ENCODE results near the gene LIF.

LIF gene

DNA sequence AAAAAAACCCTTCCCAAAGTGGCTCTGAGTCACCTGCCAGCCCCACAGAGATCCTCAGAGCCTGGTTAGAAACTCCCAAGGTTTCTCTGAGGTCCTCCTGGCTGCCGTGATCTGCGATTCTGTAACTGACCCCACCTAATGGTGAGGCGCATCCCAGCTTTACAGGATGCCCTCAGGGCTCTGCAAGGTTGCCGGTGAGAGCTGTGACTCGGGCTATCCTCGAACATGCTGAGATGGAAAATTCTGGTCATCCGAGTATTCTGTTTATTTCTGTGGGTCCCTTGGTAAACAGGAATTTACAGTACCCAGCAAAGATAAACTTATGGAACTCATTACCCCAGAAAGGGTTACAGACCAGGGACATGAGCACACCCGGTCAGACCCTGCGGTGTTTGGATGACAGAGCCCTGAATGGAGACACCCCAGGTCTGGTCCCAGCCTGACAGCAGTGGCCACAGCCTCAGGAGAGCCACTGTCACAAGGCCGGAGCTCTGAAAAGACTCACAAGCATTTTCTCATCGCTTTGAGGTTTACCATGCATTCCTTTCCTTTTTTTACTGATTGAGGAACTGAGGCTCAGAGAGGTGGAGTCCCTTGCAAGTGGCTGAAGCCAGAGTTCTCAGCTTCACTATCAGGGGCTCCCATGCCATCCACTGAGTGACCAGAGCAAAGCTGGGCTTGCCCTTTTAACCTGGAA lies 22.2 kb downstream of the LIF start:
- Histone ChIP-seq H2BK15ac (ENCODE audit: low read length) (no peak overlapping the region), H2BK12ac (ENCODE audit: low read length) (no peak overlapping the region), H3K27ac (replicated peaks; ENCODE audit: low read length) (no peak overlapping the region)

GRCh38 chr22:30223303-30223702 lies 23.3 kb downstream of the LIF start:
- peak overlapping the region; percentile 58 for H3K18ac ChIP-seq (ENCODE audit: low read length)
- H3K79me1 ChIP-seq (ENCODE audit: low read depth, low read length) = no peaks in the 10 kb centered on the region
- H2BK15ac ChIP-seq (ENCODE audit: low read length) = no peak overlapping the region
- H3K4me2 ChIP-seq (ENCODE audit: insufficient read depth, low read length, poor library complexity, severe bottlenecking) = no peak overlapping the region
- peaks cover 0 to 7% (median 0%) of the 10 kb centered on the region in 3 experiments for H3K27me3 ChIP-seq (ENCODE audit: control insufficient read depth in 3 of 3, insufficient read depth in 3 of 3, low read depth in 1 of 3, low read length in 3 of 3)
- no peak overlapping the region for H2BK12ac ChIP-seq (ENCODE audit: low read length)
- no peak overlapping the region for H3K4me3 ChIP-seq (ENCODE audit: low read length in 2 of 2)
- WGBS, 2 donors (ENCODE audit: extremely low coverage in 2 of 2, insufficient read length in 2 of 2, insufficient replicate concordance in 1 of 2) = no CpG with 5 or more reads among the region's 15 CpGs
- H2BK5ac ChIP-seq (ENCODE audit: low read length) = no peak overlapping the region
- no peak overlapping the region for H4K8ac ChIP-seq (ENCODE audit: low read depth, low read length)
- no peaks in the 10 kb centered on the region for H3K36me3 ChIP-seq (replicated peaks in 1 of 2; ENCODE audit: control insufficient read depth in 2 of 2, insufficient read depth in 2 of 2, low read length in 2 of 2)
- H3K9me3 ChIP-seq (replicated peaks in 1 of 2; ENCODE audit: control insufficient read depth in 2 of 2, insufficient read depth in 1 of 2, low read depth in 1 of 2, low read length in 2 of 2) = no peaks in the 10 kb centered on the region
- H2AFZ ChIP-seq (ENCODE audit: low read length) = peak overlapping the region; percentile 80
- H3K23ac ChIP-seq (ENCODE audit: low read depth, low read length, poor library complexity) = no peak overlapping the region
- no peak overlapping the region for H3K27ac ChIP-seq (replicated peaks; ENCODE audit: low read length)
- H3K4me1 ChIP-seq (ENCODE audit: control insufficient read depth in 2 of 2, insufficient read depth in 1 of 2, low read depth in 1 of 2, low read length in 2 of 2) = peaks cover 2 to 4% of the 10 kb centered on the region in 2 donors
- H2AK5ac ChIP-seq (ENCODE audit: low read depth, low read length) = no peak overlapping the region
- no peak overlapping the region for H3K14ac ChIP-seq (ENCODE audit: low read length)
- no peak overlapping the region for H4K91ac ChIP-seq (ENCODE audit: low read depth, low read length, poor library complexity)
- H2BK120ac ChIP-seq (ENCODE audit: low read depth, low read length) = no peak overlapping the region
- no peak overlapping the region for H3K9ac ChIP-seq (ENCODE audit: low read depth, low read length, poor library complexity)
- H3K4ac ChIP-seq (ENCODE audit: low read length) = no peak overlapping the region
- DNase-seq (ENCODE audit: low spot score) = no peak

More for the DNA sequence above, 22.2 kb downstream of the LIF start:
- H3K4me2 ChIP-seq (ENCODE audit: insufficient read depth, low read length, poor library complexity, severe bottlenecking) = no peak overlapping the region
- H3K36me3 ChIP-seq (replicated peaks in 1 of 2; ENCODE audit: control insufficient read depth in 2 of 2, insufficient read depth in 2 of 2, low read length in 2 of 2) = no peaks in the 10 kb centered on the region
- no peaks in the 10 kb centered on the region for H3K79me1 ChIP-seq (ENCODE audit: low read depth, low read length)
- H3K18ac ChIP-seq (ENCODE audit: low read length) = no peak overlapping the region
- no peak overlapping the region for H3K14ac ChIP-seq (ENCODE audit: low read length)
- H3K4me1 ChIP-seq (ENCODE audit: control insufficient read depth in 2 of 2, insufficient read depth in 1 of 2, low read depth in 1 of 2, low read length in 2 of 2) = peaks cover 7 to 13% of the 10 kb centered on the region in 2 donors
- peaks cover 0 to 7% (median 0%) of the 10 kb centered on the region in 3 experiments for H3K27me3 ChIP-seq (ENCODE audit: control insufficient read depth in 3 of 3, insufficient read depth in 3 of 3, low read depth in 1 of 3, low read length in 3 of 3)
- peak overlapping the region; percentile 23 for H2AFZ ChIP-seq (ENCODE audit: low read length)
- WGBS, 2 donors (ENCODE audit: extremely low coverage in 2 of 2, insufficient read length in 2 of 2, insufficient replicate concordance in 1 of 2) = no CpG with 5 or more reads among the region's 11 CpGs
- no peak for DNase-seq (ENCODE audit: low spot score)
- no peak overlapping the region for H4K91ac ChIP-seq (ENCODE audit: low read depth, low read length, poor library complexity)
- H3K9ac ChIP-seq (ENCODE audit: low read depth, low read length, poor library complexity) = no peak overlapping the region
- no peaks in the 10 kb centered on the region for H3K9me3 ChIP-seq (replicated peaks in 1 of 2; ENCODE audit: control insufficient read depth in 2 of 2, insufficient read depth in 1 of 2, low read depth in 1 of 2, low read length in 2 of 2)
- H3K4ac ChIP-seq (ENCODE audit: low read length) = no peak overlapping the region
- H3K4me3 ChIP-seq (ENCODE audit: low read length in 2 of 2) = no peak overlapping the region
- H3K23ac ChIP-seq (ENCODE audit: low read depth, low read length, poor library complexity) = no peak overlapping the region
- no peak overlapping the region for H2BK5ac ChIP-seq (ENCODE audit: low read length)
- H2AK5ac ChIP-seq (ENCODE audit: low read depth, low read length) = no peak overlapping the region
- H2BK120ac ChIP-seq (ENCODE audit: low read depth, low read length) = no peak overlapping the region
- H4K8ac ChIP-seq (ENCODE audit: low read depth, low read length) = no peak overlapping the region

DNA sequence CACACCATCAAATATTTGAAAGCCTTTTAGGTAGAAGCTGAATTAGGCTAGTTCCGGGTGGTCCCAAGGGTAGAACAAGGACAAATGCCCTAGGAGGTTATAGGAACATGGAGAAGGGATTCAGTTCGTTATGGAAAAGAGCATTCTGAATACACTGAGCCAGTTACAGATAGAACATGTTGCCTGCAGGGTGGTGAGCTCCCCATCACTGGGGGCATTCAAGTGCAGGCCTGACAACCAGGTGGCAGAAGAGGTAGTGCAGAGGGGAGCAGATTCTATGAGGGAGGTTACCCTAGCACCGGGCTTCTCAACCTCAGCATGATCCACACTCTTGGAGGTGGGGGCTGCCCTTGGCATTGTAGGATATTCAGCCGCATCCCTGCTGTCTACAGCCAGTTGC lies 24.2 kb downstream of the LIF start:
- H3K79me1 ChIP-seq (ENCODE audit: low read depth, low read length) = no peaks in the 10 kb centered on the region
- H2AFZ ChIP-seq (ENCODE audit: low read length) = no peak overlapping the region
- no peak overlapping the region for H3K14ac ChIP-seq (ENCODE audit: low read length)
- H3K4ac ChIP-seq (ENCODE audit: low read length) = no peak overlapping the region
- H2BK15ac ChIP-seq (ENCODE audit: low read length) = no peak overlapping the region
- WGBS, 2 donors (ENCODE audit: extremely low coverage in 2 of 2, insufficient read length in 2 of 2, insufficient replicate concordance in 1 of 2) = no CpG with 5 or more reads among the region's 4 CpGs
- no peak overlapping the region for H2BK12ac ChIP-seq (ENCODE audit: low read length)
- no peak overlapping the region for H3K9ac ChIP-seq (ENCODE audit: low read depth, low read length, poor library complexity)
- no peak overlapping the region for H2BK5ac ChIP-seq (ENCODE audit: low read length)
- peaks cover 0 to 10% (median 0%) of the 10 kb centered on the region in 3 experiments for H3K27me3 ChIP-seq (ENCODE audit: control insufficient read depth in 3 of 3, insufficient read depth in 3 of 3, low read depth in 1 of 3, low read length in 3 of 3)
- peaks cover 3 to 7% of the 10 kb centered on the region in 2 donors for H3K4me1 ChIP-seq (ENCODE audit: control insufficient read depth in 2 of 2, insufficient read depth in 1 of 2, low read depth in 1 of 2, low read length in 2 of 2)
- no peak overlapping the region for H3K27ac ChIP-seq (replicated peaks; ENCODE audit: low read length)
- no peak overlapping the region for H3K18ac ChIP-seq (ENCODE audit: low read length)
- no peak overlapping the region for H4K91ac ChIP-seq (ENCODE audit: low read depth, low read length, poor library complexity)
- no peak overlapping the region for H2AK5ac ChIP-seq (ENCODE audit: low read depth, low read length)
- H3K23ac ChIP-seq (ENCODE audit: low read depth, low read length, poor library complexity) = no peak overlapping the region
- no peak overlapping the region for H3K4me3 ChIP-seq (ENCODE audit: low read length in 2 of 2)
- no peaks in the 10 kb centered on the region for H3K9me3 ChIP-seq (replicated peaks in 1 of 2; ENCODE audit: control insufficient read depth in 2 of 2, insufficient read depth in 1 of 2, low read depth in 1 of 2, low read length in 2 of 2)
- no peak for DNase-seq (ENCODE audit: low spot score)
- no peaks in the 10 kb centered on the region for H3K36me3 ChIP-seq (replicated peaks in 1 of 2; ENCODE audit: control insufficient read depth in 2 of 2, insufficient read depth in 2 of 2, low read length in 2 of 2)
- no peak overlapping the region for H4K8ac ChIP-seq (ENCODE audit: low read depth, low read length)
- H2BK120ac ChIP-seq (ENCODE audit: low read depth, low read length) = no peak overlapping the region
- no peak overlapping the region for H3K4me2 ChIP-seq (ENCODE audit: insufficient read depth, low read length, poor library complexity, severe bottlenecking)

GRCh38 chr22:30221121-30221992 lies 25.2 kb downstream of the LIF start:
- DNase-seq (ENCODE audit: low spot score) = no peak
- H3K27ac ChIP-seq (replicated peaks; ENCODE audit: low read length) = no peak overlapping the region
- no peak overlapping the region for H3K9ac ChIP-seq (ENCODE audit: low read depth, low read length, poor library complexity)
- peak overlapping the region; percentile 88 for H2BK12ac ChIP-seq (ENCODE audit: low read length)
- H2AK5ac ChIP-seq (ENCODE audit: low read depth, low read length) = peak overlapping the region; percentile 6
- WGBS, 2 donors (ENCODE audit: extremely low coverage in 2 of 2, insufficient read length in 2 of 2, insufficient replicate concordance in 1 of 2) = no CpG with 5 or more reads among the region's 26 CpGs
- no peak overlapping the region for H3K4me3 ChIP-seq (ENCODE audit: low read length in 2 of 2)
- H3K9me3 ChIP-seq (replicated peaks in 1 of 2; ENCODE audit: control insufficient read depth in 2 of 2, insufficient read depth in 1 of 2, low read depth in 1 of 2, low read length in 2 of 2) = no peaks in the 10 kb centered on the region
- no peak overlapping the region for H2BK120ac ChIP-seq (ENCODE audit: low read depth, low read length)
- H4K8ac ChIP-seq (ENCODE audit: low read depth, low read length) = no peak overlapping the region
- H2AFZ ChIP-seq (ENCODE audit: low read length) = no peak overlapping the region
- H3K23ac ChIP-seq (ENCODE audit: low read depth, low read length, poor library complexity) = no peak overlapping the region
- peaks cover 3 to 7% of the 10 kb centered on the region in 2 donors for H3K4me1 ChIP-seq (ENCODE audit: control insufficient read depth in 2 of 2, insufficient read depth in 1 of 2, low read depth in 1 of 2, low read length in 2 of 2)
- no peak overlapping the region for H4K91ac ChIP-seq (ENCODE audit: low read depth, low read length, poor library complexity)
- H3K36me3 ChIP-seq (replicated peaks in 1 of 2; ENCODE audit: control insufficient read depth in 2 of 2, insufficient read depth in 2 of 2, low read length in 2 of 2) = no peaks in the 10 kb centered on the region
- H2BK15ac ChIP-seq (ENCODE audit: low read length) = no peak overlapping the region
- no peak overlapping the region for H3K18ac ChIP-seq (ENCODE audit: low read length)
- H3K14ac ChIP-seq (ENCODE audit: low read length) = no peak overlapping the region
- H3K4ac ChIP-seq (ENCODE audit: low read length) = no peak overlapping the region
- H3K79me1 ChIP-seq (ENCODE audit: low read depth, low read length) = no peaks in the 10 kb centered on the region
- peak overlapping the region; percentile 6 for H2BK5ac ChIP-seq (ENCODE audit: low read length)
- H3K4me2 ChIP-seq (ENCODE audit: insufficient read depth, low read length, poor library complexity, severe bottlenecking) = no peak overlapping the region
- H3K27me3 ChIP-seq (ENCODE audit: control insufficient read depth in 3 of 3, insufficient read depth in 3 of 3, low read depth in 1 of 3, low read length in 3 of 3) = peaks cover 0 to 12% (median 0%) of the 10 kb centered on the region in 3 experiments

Data from neuronal stem cell (in vitro differentiated cells).